Measurements from ENCODE around the gene FBXL13.
"Not testable (repeated sequence)": the region's sequence is repeated elsewhere in the genome, so short reads cannot be mapped to it uniquely, and the experiment has no call there.

FBXL13 gene

DNA sequence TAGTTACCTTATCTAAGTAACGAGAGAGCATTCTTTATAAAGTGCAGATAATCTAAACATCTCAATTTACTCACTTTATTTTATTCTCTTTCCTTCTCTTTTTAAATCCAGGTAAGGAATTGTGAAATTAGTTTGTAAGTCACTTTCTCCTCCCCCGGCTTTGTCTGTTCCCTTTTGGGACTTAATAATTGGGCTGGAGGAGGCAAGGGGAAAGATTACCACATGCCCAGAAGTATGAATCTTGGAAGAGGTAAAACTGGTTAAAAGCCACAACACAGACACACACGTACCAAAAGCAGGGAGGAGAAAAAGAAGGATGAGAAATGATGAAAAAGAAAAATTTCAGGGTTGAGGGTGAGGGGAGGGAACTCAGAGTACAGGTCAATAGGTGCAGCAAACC is 225.1 kb downstream of the FBXL13 start:
- DNase-seq (ENCODE audit: low read depth): no peak

DNA sequence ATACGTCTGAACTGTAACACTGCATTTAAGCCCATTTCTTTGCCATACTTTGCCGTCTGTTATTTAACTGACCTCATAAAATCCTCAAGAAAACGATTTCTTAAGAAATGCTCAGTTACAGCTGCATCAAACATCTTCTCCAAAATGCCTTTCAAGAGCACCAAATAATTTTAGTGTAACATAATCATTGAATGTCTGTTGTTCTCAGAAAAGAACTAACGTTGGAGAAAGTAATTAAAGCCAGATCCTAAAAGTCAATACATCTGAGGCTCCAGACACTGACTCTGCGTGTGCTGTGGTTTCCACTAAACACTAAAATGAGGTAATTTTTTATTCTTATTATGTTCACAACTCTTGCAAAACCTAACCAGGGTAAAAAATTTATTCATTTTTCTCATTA is 225.5 kb downstream of the FBXL13 start:
- DNase-seq (ENCODE audit: low read depth): no peak

DNA sequence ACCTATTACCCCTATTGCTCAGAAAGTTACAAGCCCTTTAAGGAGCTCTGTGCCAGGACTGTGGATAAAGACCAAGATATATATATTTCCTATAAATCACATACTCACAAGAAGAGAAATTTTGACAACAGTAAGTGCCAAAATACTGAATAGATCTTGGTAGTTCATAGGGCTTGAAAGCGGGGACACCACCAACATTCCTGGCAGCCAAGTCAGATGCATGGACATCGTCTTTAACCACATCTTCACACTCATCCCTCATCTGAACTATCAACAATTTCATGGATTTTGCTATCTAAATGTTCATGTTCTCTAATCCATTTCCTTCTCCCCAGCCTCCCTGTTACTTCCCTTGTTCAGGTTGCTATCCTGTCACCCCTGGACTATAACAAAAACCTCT is 229.2 kb downstream of the FBXL13 start:
- no peak for DNase-seq (ENCODE audit: low read depth)

DNA sequence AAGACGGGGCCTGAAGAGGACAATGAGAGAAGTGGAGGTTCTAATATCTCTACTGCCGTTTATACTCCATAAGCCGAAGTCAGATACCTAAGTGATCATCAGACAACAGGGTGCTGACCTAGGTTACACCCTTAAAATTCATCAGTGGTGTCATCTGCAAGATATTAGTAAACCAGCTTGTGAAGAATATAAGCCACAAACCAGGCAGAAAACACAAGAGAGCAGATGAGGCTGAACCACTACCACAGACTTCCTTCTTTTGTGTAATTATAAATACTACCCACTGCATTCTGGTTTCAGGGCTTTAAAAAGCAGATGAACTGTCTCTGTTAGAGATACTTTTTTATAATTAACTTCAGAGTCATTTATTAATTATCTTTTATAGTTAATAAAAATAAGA is 230.7 kb downstream of the FBXL13 start:
- no peak for DNase-seq (ENCODE audit: low read depth)

DNA sequence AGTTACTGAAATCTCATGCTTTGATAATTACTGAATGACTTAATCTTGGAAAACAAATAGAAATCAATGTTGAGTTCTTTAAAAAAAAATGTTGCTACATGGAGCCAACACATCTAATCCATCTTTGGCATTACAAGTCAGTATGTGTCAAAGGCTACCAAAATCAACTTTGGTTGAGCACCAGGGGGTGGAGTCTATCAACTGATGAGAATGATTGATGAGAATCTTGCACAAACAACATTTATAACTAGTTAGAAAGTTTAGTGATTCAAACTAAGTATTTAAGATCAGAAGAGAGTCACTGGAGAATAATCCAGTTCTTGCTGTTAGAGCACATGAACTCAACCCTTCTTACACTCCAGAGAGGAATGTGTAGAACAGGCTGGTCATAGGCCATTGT is 232.3 kb downstream of the FBXL13 start:
- no peak for DNase-seq (ENCODE audit: low read depth)

DNA sequence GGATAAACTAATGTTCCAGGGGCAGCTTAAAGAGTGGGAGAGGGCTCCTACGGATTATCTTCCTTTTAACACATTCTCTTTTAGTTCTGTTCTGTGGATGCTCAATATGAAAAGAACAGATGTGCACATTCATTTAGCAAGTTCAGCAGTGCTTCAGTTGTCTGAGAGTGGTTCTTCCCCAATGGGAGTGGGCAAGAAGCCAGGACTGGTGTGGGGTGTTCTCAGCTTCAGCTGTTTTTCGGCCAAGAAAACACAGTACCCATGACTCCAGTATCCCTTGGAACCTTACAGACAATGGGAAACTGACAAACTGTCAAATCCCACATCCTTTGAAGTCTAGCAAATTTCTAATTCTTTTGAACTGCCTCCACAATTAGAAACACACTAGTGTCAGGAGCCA is 233.3 kb downstream of the FBXL13 start:
- no peak for DNase-seq (ENCODE audit: low read depth)

DNA sequence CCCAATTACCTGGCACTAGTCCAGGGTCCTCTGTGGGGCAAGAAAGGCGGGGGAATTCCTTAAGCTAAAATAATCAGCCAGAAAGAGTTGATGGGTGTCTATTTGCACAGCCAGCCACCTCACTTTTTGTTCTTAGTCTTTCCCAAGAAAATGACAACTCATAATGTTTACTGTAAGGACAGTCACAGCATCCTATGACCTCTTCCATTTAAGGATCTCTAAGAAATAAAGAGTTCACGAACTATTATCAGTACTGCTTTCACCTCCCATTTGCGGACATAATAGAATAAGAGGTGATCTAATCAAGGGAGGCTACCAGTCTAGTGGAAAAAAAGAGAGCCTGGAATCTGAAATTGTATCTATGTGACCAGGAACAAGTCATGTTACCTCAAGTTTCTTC is 234.2 kb downstream of the FBXL13 start:
- no peak for DNase-seq (ENCODE audit: low read depth)

DNA sequence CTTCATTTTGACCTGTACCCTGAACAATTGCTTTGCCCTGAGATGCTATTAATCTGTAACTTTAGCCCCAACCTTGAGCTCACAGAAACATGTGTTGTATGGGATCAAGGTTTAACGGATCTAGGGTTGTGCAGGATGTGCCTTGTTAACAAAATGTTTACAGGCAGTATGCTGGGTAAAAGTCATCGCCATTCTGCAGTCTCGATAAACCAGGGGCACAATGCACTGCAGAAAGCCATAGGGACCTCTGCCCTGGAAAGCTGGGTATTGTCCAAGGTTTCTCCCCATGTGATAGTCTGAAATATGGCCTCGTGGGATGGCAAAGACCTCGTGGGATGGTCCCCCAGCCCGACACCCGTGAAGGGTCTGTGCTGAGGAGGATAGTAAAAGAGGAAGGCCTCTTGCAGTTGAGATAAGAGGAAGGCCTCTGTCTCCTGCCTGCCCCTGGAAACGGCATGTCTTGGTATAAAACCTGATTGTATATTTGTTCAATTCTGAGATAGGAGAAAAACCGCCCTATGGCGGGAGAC is 236.0 kb downstream of the FBXL13 start:
- not testable (repeated sequence) for DNase-seq (ENCODE audit: low read depth)

DNA sequence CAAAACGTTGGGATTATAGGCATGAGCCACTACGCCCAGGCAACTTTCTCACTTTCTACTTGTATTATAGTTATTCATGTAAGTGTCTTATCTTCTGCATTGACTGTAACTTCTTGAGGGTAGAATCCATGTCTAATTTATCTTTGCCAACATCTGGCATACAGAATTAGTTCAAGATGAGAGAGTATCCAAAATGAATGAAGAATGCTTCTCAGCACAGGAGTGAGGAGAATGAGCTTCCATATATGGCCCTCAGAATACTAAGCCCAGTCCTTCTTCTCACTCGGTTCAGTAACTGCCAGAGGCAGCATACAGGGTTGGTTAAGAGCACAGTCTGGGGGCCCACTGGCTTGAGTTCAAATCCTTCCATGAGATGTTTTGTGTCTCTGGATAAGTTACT is 236.8 kb downstream of the FBXL13 start:
- DNase-seq (ENCODE audit: low read depth): no peak

DNA sequence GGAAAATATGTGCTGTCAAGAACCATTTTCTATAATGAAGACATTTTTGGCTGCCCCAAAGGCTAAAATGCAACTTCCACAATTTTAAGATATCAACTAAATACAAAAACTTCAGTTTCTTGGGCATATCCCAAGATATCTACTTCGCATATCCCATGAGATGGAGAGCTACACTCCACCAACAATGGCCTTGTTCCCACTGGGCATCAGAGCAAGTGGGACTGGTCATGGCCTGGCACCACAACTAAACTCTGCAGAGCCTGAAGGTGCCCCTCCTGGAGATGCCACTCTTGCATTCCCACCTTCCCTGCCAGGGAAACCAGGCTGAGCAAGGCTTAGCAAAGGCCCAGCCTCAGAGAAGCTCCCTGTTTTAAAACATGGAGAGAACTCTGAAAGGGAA is 237.6 kb downstream of the FBXL13 start:
- DNase-seq (ENCODE audit: low read depth): no peak

DNA sequence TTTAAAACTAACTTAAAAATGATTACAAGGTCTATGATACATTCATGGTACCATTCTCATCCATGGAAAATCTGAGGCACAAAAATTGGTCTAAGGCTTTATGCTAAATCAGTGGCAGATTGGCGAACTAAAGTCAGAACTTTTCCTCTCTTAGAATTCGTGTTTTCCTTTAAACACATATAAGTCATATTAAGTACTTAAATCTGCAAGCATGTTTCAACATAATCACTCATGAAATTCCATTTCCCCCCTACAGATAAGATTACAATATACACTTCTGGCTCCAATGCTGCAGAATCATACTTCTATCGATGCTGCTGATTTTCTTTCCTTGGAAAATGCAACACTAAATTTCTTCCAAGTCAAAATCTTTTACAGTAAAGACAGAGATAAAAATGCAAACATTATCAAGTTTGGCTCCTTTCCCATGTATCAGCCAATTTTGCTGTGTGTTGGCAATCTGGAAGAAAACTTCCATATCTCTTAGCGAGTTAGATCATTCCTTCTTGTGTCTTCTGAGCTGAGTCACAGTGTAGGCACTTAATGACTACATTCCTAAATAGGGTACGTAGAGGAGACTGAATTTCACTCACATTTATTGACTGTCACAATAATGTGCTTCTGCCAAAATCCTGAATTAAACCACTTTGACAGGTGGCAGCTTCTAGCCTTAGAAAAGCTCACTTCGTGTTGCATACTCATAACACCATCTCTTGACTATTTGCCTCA is 238.2 kb downstream of the FBXL13 start:
- no peak for DNase-seq (ENCODE audit: low read depth)

DNA sequence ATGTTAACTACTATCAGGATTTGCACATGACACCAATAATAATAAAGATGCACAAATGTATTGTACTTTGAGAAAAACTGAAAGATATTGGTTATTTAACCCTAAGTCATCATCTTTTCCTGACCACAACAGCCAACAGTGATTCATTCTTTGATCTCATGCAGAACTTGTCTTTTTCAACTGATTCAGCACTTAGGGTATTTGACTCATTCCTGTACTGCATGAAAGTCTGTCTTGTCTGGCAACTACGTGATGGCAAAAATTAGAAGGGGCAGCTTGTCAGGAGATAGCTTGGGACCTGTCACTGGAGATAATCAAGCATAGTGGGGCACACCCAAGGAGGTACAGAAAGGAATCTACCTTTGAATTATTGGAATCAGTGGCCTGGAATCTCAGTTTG is 239.6 kb downstream of the FBXL13 start:
- DNase-seq (ENCODE audit: low read depth): no peak

DNA sequence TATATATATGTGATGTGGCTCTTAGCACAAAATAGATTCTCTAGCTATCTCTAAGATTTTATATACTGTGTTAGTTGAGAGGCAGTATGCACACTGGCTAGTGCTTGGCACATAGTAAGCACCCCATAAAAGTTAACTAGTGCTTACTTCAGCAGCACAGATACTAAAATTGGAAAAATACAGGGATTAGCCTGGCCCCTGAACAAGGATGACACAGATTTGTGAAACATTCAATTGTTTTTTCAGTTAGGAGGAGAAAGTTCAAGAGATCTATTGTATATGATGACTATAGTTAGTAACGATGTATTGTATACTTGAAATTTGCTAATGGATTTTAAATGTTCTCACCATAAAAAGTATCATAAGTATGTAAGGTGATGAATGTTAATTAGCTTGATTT is 240.1 kb downstream of the FBXL13 start:
- no peak for DNase-seq (ENCODE audit: low read depth)

DNA sequence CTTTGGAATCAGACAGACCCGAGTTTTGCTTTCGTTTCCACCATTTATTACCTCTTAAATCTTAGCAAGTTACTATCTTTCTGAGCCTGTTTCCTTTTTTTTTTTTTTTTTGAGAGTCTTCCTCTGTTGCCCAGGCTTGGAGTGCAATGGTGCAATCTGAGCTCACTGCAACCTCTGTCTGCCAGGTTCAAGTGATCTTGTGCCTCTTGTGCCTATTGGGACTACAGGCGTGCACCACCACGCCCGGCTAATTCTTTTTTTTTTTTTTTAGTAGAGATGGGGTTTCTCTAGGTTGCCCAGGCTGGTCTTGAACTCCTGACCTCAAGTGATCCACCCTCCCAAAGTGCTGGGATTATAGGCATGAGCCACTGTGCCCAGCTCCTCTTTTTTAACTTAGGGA is 241.3 kb downstream of the FBXL13 start:
- DNase-seq (ENCODE audit: low read depth): no peak

DNA sequence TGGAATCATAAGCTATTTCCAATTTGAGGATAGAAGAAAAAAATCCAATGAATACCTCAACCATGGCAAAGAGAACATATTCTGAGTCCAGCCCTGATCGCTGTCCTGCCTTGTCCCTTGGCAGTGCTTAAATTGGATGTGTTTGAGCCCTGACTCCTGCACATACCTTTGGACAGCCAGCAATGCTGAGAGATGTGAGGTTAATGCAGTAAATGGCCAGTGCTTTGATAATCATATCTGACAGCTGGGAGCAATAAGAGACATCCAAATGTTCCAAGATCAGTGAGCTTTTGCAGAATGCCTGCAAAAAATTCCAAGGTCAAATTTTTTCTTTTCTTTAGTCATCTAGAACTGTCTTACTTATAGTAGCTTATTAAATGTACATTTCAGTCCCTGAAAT is 241.9 kb downstream of the FBXL13 start:
- DNase-seq (ENCODE audit: low read depth): no peak

DNA sequence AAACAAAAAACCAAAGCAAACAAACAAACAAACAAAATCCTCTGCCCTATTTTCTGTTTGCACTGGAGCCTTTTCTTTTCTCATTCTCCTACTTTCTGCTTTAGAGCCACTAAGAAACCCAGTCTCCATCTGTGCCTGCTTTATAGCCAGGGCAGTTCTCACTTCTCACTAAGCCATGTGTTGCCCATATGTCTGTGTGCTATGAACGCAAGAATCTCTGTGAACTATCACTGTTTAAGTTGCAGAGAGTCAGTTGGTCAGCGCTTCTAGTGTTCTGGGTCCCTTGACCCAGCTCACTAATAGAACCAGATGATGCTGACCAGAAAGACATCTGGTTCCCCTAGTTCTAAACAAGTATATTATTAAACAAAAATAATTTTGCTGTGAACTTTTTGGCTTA is 244.4 kb downstream of the FBXL13 start:
- DNase-seq (ENCODE audit: low read depth): no peak

DNA sequence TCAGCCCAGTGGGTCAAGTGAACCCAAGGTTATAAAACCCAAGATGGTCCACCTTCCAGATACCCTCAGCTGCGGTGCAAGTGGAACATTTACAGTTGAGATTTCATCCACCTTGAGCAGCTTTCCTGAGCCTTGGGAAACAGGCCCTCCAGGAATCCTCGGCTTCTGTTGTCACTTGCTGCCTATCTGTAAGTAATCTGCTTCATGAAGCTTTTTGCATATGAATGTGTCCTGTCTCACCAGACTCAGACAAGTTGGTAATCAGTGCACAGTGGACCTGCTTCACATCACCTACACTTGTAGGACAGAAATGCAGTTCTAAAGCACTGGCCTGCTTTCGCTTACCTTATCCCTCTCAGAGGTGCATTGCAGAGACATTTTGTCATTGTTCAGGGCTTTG is 245.5 kb downstream of the FBXL13 start:
- DNase-seq (ENCODE audit: low read depth): no peak

DNA sequence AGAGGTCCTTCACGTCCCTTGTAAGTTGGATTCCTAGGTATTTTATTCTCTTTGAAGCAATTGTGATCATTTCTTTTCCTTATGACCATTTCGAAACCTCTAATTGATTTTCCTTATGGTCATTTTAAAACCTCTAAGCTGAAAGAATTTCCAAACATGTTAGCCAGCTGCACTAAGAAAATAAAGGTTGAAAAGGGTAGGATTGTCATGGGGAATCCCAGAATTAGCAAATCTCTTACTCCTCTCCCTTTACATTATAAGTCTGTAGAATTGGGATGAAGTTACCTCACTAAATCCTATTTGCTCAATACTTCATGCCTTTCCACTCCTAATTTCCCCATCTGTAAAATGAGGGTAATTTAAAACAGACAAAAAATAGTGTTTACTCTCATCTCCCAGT is 246.3 kb downstream of the FBXL13 start:
- DNase-seq (ENCODE audit: low read depth): no peak

DNA sequence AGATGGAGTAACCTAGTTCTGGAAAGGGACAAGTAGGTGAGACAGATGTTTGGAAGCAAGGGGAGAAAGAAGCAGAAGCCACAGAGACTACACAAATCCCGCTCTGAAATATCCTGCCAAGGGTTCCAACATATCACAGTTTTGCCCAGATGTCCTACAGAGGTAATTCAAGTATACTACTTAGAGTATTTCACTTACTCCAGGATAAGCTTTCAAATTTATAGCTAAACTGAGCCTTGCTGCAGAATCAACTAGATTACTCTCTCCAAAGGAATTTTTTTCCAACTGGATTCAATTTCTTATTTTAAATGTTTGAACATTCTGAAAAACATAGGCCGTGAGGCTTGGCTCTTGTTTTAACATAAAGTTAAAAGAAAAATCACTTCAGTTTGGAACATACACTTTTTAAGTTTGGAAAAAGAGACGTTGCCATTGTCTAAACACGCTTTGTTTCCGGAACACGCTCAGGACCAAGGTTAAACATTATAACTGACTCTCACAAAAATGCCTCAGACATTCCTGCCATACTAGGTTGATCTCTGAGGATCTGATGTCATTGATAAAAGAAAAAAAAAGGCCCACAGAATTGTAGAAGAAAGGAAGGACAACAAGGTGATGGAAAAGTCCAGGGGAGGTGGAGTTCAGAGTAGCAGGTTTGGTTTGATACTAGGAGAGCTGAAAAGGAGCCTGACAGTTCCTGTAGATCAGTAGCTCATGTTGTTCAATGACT is 251.0 kb downstream of the FBXL13 start:
- no peak for DNase-seq (ENCODE audit: low read depth)

DNA sequence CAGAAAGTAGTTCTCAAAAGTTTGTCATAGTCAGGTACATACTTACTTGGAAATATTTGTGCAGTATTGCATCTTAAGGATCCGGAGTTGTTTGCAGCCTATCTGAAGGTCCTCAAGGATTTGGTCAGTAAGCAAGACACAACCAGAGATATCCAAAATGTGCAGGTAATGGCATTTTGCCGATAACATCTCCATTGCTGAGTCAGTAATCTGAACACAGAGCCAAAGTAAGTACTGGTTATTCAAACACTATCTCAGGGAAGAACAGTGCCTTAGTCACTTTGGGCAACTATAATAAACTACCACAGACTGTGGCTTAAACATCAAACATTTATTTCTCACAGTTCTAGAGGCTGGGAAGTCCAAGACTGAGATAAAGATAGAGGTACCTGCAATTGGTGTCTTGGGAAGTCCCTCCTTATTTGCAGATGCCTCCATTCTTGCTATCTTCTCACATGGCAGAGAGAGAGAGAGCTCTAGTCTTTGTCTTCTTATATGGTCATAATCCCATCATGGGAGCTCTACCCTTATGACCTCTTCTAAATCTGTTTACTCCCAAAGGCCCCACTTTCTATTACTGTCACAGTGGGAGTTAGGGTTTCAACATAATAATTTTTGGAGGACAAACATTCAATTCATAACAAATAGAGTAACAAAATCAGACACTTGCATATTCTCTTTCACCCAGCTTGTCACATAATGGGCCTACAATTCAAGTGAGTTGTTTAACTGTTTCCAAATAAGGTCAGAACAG is 252.4 kb downstream of the FBXL13 start:
- DNase-seq (ENCODE audit: low read depth): no peak

DNA sequence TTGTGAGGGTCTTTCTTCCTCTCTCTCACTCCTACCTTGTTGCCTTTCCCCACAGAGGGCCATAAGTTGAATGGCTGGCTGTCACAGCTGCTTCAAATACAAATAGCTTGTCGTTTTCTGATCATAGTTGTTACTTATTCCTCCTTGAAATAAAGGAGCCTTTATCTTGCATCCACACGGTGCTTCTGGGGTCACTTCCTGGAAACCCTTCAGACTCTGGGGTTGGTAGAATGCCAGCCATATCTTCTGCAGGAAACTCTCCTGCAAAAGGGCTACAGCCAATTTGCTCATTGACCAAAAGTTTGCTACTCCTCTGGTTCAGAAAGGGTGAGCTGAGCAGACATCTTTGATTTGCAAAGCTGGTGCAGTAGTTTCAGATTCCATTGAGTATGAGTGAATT is 255.4 kb downstream of the FBXL13 start:
- no peak for DNase-seq (ENCODE audit: low read depth)

DNA sequence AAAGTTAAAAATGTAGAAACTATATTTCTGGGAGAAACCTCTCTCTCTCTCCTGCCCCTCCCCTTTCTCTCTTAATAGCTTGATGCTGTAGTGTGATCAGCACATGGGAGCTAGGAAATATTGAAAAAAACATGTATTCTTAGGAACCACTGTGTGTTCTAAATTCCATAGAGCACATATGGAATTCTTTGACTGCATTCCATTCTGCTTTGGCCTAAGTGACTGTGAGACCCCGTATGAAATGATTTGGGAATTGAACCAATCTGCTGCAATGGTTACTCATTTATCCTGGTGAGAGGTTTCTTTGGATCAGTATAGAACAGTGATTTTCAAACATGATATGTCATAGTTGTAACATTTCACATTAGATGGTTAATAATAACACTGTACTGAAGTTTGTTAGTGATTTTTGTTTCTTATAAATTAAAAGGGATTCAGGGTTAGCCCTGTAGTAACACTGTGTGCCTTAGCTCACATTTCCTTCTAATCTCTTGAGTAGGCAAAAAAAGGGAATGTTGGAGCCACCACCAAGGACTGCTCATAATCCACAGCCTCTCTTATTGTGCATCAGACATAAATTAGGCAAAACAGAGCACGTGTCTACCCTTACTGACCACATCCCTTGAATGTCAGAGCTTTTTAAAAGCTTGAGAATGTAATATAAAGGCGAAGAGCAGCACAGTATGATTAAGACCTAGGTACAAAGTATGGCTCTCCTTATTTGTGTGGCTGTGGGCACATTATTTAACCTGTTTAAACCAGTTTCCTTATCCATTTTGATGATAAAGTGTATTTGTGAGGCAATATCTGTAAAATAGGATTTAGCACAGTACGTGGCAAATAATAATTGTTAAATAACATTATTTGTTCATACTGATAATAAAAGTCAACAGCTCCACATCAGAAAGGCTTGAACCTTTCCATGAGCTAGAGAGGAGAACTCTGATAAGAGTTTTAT is 256.7 kb downstream of the FBXL13 start:
- no peak for DNase-seq (ENCODE audit: low read depth)

Data from activated T-helper 1 cell treated with Interleukin-2 at 50 U/mL for 16 hours (primary cell).